ENCODE measurements around the gene VPS13D.

The VPS13D gene

GRCh38 chr1:12341667-12342066, 111.8 kb downstream of the VPS13D start:
- DNase-seq: peak; percentile 16

GRCh38 chr1:12342401-12343003, 112.7 kb downstream of the VPS13D start:
- no peak for DNase-seq

- DNase-seq: no peak
Observed at GRCh38 chr1:12343823-12344487, 114.1 kb downstream of the VPS13D start.

- DNase-seq: no peak
Observed at GRCh38 chr1:12344596-12345349, 114.9 kb downstream of the VPS13D start.

GRCh38 chr1:12345350-12346217, 115.8 kb downstream of the VPS13D start:
- no peak for DNase-seq

- no peak for DNase-seq
Observed at GRCh38 chr1:12346483-12347151, 116.8 kb downstream of the VPS13D start.

- DNase-seq: no peak
Observed at GRCh38 chr1:12348113-12348512, 118.3 kb downstream of the VPS13D start.

GRCh38 chr1:12353981-12354380, 124.2 kb downstream of the VPS13D start:
- DNase-seq: no peak

GRCh38 chr1:12356004-12356890, 126.4 kb downstream of the VPS13D start:
- no peak for DNase-seq

- no peak for DNase-seq
Observed at GRCh38 chr1:12358499-12358898, 128.7 kb downstream of the VPS13D start.

GRCh38 chr1:12359359-12360133, 129.7 kb downstream of the VPS13D start:
- no peak for DNase-seq

- no peak for DNase-seq
Observed at GRCh38 chr1:12368646-12369045, 138.8 kb downstream of the VPS13D start.

- DNase-seq: no peak
Observed at GRCh38 chr1:12369258-12369657, 139.4 kb downstream of the VPS13D start.

- no peak for DNase-seq
Observed at GRCh38 chr1:12370333-12370975, 140.6 kb downstream of the VPS13D start.

- DNase-seq: no peak
Observed at GRCh38 chr1:12371053-12371452, 141.2 kb downstream of the VPS13D start.

- no peak for DNase-seq
Observed at GRCh38 chr1:12372180-12372579, 142.3 kb downstream of the VPS13D start.

GRCh38 chr1:12372761-12373160, 142.9 kb downstream of the VPS13D start:
- no peak for DNase-seq

- DNase-seq: no peak
Observed at GRCh38 chr1:12375133-12375829, 145.5 kb downstream of the VPS13D start.

- DNase-seq: no peak
Observed at GRCh38 chr1:12376236-12377045, 146.6 kb downstream of the VPS13D start.

Measured in activated CD8-positive, alpha-beta memory T cell treated with anti-CD3 and anti-CD28 coated beads, Interleukin-2, amount 50 U/mL, for 4 hours (primary cell).